Measurements from ENCODE around the gene FH.

DNA sequence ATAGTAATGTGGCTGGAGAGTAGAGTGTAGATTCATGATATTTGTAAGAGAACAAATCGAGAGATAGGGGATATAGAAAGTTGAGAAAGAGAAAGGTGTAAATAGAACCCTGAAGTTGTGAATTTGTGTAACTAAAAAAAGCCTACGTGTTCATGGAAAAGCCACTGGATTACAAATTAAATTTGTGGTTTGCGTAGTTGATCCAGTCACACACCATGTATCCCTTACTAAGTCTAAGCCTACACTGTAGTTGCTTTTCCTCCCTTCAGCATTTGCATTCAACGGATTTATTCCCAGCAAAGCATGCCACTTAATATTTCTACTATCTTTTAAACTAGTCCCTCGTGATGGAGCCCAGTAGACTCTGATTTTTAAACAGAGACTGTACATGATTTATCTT is 37.5 kb upstream of the FH start:
- TF ChIP-seq, protein P1, sequence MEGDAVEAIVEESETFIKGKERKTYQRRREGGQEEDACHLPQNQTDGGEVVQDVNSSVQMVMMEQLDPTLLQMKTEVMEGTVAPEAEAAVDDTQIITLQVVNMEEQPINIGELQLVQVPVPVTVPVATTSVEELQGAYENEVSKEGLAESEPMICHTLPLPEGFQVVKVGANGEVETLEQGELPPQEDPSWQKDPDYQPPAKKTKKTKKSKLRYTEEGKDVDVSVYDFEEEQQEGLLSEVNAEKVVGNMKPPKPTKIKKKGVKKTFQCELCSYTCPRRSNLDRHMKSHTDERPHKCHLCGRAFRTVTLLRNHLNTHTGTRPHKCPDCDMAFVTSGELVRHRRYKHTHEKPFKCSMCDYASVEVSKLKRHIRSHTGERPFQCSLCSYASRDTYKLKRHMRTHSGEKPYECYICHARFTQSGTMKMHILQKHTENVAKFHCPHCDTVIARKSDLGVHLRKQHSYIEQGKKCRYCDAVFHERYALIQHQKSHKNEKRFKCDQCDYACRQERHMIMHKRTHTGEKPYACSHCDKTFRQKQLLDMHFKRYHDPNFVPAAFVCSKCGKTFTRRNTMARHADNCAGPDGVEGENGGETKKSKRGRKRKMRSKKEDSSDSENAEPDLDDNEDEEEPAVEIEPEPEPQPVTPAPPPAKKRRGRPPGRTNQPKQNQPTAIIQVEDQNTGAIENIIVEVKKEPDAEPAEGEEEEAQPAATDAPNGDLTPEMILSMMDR (IDR thresholded peaks at IDR 0.05; ENCODE audit: low read depth, low read length): no peak
- no peak for TF ChIP-seq MYC (IDR thresholded peaks at IDR 0.05; ENCODE audit: low read depth, low read length)
- TF ChIP-seq POLR2A (IDR thresholded peaks at IDR 0.05; ENCODE audit: extremely low read depth, insufficient read length): no peak
